GM10266 (cell line): ENCODE data around the gene SCAPER.

Experiments
- DNase-seq: peaks from one replicate; pipeline ENCODE4 v3.0.0; 2012; ENCODE audit errors: extremely low spot score
- TF ChIP-seq, protein P1 (sequence below): IDR thresholded peaks from 2 replicates; pipeline ENCODE4 v1.5.1; 2012; ENCODE audit warnings: mild to moderate bottlenecking, low read depth; ENCODE audit not compliant: control insufficient read depth, insufficient read depth; ENCODE audit errors: missing control alignments

The SCAPER gene

DNA sequence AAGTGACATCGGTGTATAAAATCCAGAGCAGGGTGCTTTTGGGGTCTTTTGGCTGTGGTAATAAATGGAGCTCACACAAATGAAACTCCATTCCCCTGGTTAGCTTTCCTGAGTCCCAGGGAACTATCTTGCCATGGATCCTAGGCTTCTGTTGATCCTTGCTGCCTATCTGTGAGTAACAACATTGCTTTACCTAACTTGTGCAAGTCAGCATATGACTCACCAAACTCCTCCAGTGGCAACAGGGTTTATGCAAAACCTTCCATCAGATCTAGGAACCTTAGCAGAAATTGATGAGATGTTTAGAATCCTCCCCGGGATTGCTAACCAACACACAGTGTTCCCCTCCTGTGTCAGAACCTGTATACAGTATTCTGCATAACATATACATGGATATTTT, 105.4 kb downstream of the SCAPER start:
- TF ChIP-seq, protein P1, sequence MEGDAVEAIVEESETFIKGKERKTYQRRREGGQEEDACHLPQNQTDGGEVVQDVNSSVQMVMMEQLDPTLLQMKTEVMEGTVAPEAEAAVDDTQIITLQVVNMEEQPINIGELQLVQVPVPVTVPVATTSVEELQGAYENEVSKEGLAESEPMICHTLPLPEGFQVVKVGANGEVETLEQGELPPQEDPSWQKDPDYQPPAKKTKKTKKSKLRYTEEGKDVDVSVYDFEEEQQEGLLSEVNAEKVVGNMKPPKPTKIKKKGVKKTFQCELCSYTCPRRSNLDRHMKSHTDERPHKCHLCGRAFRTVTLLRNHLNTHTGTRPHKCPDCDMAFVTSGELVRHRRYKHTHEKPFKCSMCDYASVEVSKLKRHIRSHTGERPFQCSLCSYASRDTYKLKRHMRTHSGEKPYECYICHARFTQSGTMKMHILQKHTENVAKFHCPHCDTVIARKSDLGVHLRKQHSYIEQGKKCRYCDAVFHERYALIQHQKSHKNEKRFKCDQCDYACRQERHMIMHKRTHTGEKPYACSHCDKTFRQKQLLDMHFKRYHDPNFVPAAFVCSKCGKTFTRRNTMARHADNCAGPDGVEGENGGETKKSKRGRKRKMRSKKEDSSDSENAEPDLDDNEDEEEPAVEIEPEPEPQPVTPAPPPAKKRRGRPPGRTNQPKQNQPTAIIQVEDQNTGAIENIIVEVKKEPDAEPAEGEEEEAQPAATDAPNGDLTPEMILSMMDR = no peak
- DNase-seq = no peak

DNA sequence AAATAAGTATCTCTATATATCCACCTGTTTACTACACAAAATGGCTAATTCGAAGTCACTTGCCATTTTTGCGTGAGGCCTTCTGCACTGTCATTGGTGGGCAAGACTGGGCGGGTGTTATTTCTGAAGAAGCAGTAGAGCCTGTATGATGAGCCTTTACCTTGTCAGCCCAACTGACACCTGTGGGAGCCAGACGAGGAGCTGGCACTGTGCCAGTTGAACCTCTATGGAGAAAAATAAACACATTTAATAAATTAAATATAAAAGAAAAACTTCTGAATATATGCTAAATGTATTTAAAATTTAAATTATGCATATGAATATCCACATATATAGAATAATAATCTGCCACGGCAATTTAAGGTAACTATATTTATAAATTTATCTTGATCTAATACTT, 109.9 kb downstream of the SCAPER start:
- DNase-seq = no peak
- TF ChIP-seq, protein P1 = no peak

- no peak for DNase-seq
- TF ChIP-seq, protein P1 = no peak
These were observed 112.0 kb downstream of the SCAPER start for GRCh38 chr15:76793162-76793561.

GRCh38 chr15:76791511-76791910, 113.6 kb downstream of the SCAPER start:
- DNase-seq = no peak
- TF ChIP-seq, protein P1 = no peak

- TF ChIP-seq, protein P1 = no peak
- DNase-seq = no peak
These were observed 117.9 kb downstream of the SCAPER start for GRCh38 chr15:76787273-76787672.

GRCh38 chr15:76776969-76777368, 128.2 kb downstream of the SCAPER start:
- TF ChIP-seq, protein P1 = no peak
- no peak for DNase-seq

GRCh38 chr15:76776480-76776879, 128.7 kb downstream of the SCAPER start:
- TF ChIP-seq, protein P1 = no peak

GRCh38 chr15:76773234-76773633, 131.9 kb downstream of the SCAPER start:
- TF ChIP-seq, protein P1 = no peak
- DNase-seq = no peak

More at GRCh38 chr15:76776480-76776879, 128.7 kb downstream of the SCAPER start:
- no peak for DNase-seq
